Keratinocyte (primary cell): Measurements from ENCODE around the gene ANKFN1. TPM values are rescaled to one million over a fixed set of nuclear protein-coding genes. Genes with fewer than 3 reads are reported as not detected.

ENCODE experiments used
- DNase-seq: peaks from one replicate; pipeline ENCODE4 v3.0.0-alpha.2; 2011; ENCODE audit warnings: low read depth, missing footprints, low spot score
- FAIRE-seq: peaks from 2 replicates; lab custom pipeline; 2011; peaks lifted over from hg19 to GRCh38; lab: Jason Lieb, UNC
- H2AFZ ChIP-seq: 2 replicates; pipeline ENCODE4 v1.6.0; 2012; ENCODE audit warnings: low read length, control low read depth, inconsistent platforms; ENCODE audit not compliant: control insufficient read depth
- H3K27ac ChIP-seq: 2 replicates; pipeline ENCODE4 v1.5.1; 2011; ENCODE audit warnings: low read length; ENCODE audit not compliant: control insufficient read depth, insufficient read depth
- H3K27me3 ChIP-seq: 3 replicates; pipeline ENCODE4 v1.6.0; 2011; ENCODE audit warnings: low read length; ENCODE audit not compliant: control insufficient read depth, insufficient read depth; ENCODE audit errors: extremely low read depth
- H3K36me3 ChIP-seq, 2 experiments: 2 replicates in 1 of 2; 3 replicates in 1 of 2; pipeline ENCODE4 v1.5.1; 2011; ENCODE audit warnings: low read length in 2 of 2, mild to moderate bottlenecking in 1 of 2; ENCODE audit not compliant: control insufficient read depth in 2 of 2, insufficient read depth in 2 of 2; ENCODE audit errors: extremely low read depth in 1 of 2
- H3K4me1 ChIP-seq: 3 replicates; pipeline ENCODE4 v1.5.1; 2011; ENCODE audit warnings: low read length; ENCODE audit not compliant: control insufficient read depth, insufficient read depth; ENCODE audit errors: extremely low read depth
- H3K4me2 ChIP-seq: 3 replicates; pipeline ENCODE4 v1.6.0; 2011; ENCODE audit warnings: low read depth, low read length; ENCODE audit not compliant: control insufficient read depth, insufficient read depth; ENCODE audit errors: extremely low read depth
- H3K4me3 ChIP-seq, 3 experiments: fragments of 200-600 bp in 1 of 3; sonication (generic) in 1 of 3; 2 replicates in 2 of 3; 3 replicates in 1 of 3; pipeline ENCODE4 v1.5.1; 2011 to 2016; ENCODE audit warnings: low read length in 3 of 3, mild to moderate bottlenecking in 3 of 3, control low read depth in 2 of 3, inconsistent platforms in 1 of 3, low read depth in 1 of 3, mixed read lengths in 1 of 3, mixed run types in 1 of 3, moderate library complexity in 1 of 3; ENCODE audit not compliant: control insufficient read depth in 2 of 3, insufficient read depth in 2 of 3; ENCODE audit errors: extremely low read depth in 1 of 3
- H3K79me2 ChIP-seq: 2 replicates; pipeline ENCODE4 v1.6.0; 2012; ENCODE audit warnings: low read length; ENCODE audit not compliant: control insufficient read depth, insufficient read depth
- H3K9ac ChIP-seq: 3 replicates; pipeline ENCODE4 v1.6.0; 2011; ENCODE audit warnings: low read length; ENCODE audit not compliant: control insufficient read depth, insufficient read depth; ENCODE audit errors: extremely low read depth
- H3K9me1 ChIP-seq: 3 replicates; pipeline ENCODE4 v1.6.0; 2011; ENCODE audit warnings: low read length; ENCODE audit not compliant: control insufficient read depth, insufficient read depth; ENCODE audit errors: extremely low read depth
- H3K9me3 ChIP-seq: 2 replicates; pipeline ENCODE4 v1.5.1; 2012; ENCODE audit warnings: low read depth, low read length; ENCODE audit not compliant: control insufficient read depth
- H4K20me1 ChIP-seq: 3 replicates; pipeline ENCODE4 v1.6.0; 2011; ENCODE audit warnings: low read length; ENCODE audit not compliant: control insufficient read depth, insufficient read depth; ENCODE audit errors: extremely low read depth
- EZH2 ChIP-seq: IDR thresholded peaks from one replicate; pipeline ENCODE4 v1.6.1; 2012; ENCODE audit warnings: inconsistent platforms, mild to moderate bottlenecking, low read length, moderate library complexity
- dilution Hi-C: fragments of 300-500 bp; cut with MboI; formaldehyde crosslinking; loops from one replicate; pipeline ENCODE4 v1.7.0; 2020; ENCODE audit warnings: low sequenced_read_pairs; ENCODE audit not compliant: extremely low pct_ligation_motif_present
- polyA plus RNA-seq, 5 experiments: library from polyadenylated mRNA; depleted of rRNA in 3 of 5; stranded (reverse) in 3 of 5; stranded (forward) in 1 of 5; unstranded in 1 of 5; fragments of >200 nt; gene quantifications; 1 replicate in 1 of 5; 2 replicates in 3 of 5; 3 replicates in 1 of 5; pipeline versions ENCODE4 v1.2.1 to v1.2.3, GENCODE V29; 2011 to 2012; ENCODE audit warnings: missing spikeins in 2 of 5, low read depth in 1 of 5, low replicate concordance in 1 of 5
- TF ChIP-seq, protein P1 (sequence below), 3 experiments: IDR thresholded peaks in 1 of 3; conservative IDR thresholded peaks in 1 of 3; optimal IDR thresholded peaks in 1 of 3; 2 replicates in 2 of 3; 3 replicates in 1 of 3; pipeline versions ENCODE3 to v1.5.1; 2011; ENCODE audit warnings: low read length in 3 of 3, mild to moderate bottlenecking in 3 of 3, moderate library complexity in 2 of 3, control low read depth in 1 of 3, inconsistent platforms in 1 of 3; ENCODE audit not compliant: insufficient read depth in 2 of 3; ENCODE audit errors: extremely low read depth in 1 of 3

ANKFN1 gene
- polyA plus RNA-seq, 1 donor (not counting 4 experiments of a cell fraction or from before 2014, with no cell fraction given) = 0.12 TPM

GRCh38 chr17:56230660-56231059, 77.4 kb downstream of the ANKFN1 start:
- Histone ChIP-seq H4K20me1 (no peaks in the 10 kb centered on the region), H3K27me3 (no peaks in the 10 kb centered on the region), H3K4me1 (no peaks in the 10 kb centered on the region), H3K27ac (no peak overlapping the region), H3K4me3 (no peak overlapping the region), H3K9me1 (no peaks in the 10 kb centered on the region), H3K36me3 (no peaks in the 10 kb centered on the region), H3K79me2 (no peaks in the 10 kb centered on the region), H3K4me2 (no peak overlapping the region), H3K9me3 (no peaks in the 10 kb centered on the region), H2AFZ (no peak overlapping the region), H3K9ac (no peak overlapping the region)
- DNase-seq (no peak), FAIRE-seq (no peak)
- TF ChIP-seq, protein P1, sequence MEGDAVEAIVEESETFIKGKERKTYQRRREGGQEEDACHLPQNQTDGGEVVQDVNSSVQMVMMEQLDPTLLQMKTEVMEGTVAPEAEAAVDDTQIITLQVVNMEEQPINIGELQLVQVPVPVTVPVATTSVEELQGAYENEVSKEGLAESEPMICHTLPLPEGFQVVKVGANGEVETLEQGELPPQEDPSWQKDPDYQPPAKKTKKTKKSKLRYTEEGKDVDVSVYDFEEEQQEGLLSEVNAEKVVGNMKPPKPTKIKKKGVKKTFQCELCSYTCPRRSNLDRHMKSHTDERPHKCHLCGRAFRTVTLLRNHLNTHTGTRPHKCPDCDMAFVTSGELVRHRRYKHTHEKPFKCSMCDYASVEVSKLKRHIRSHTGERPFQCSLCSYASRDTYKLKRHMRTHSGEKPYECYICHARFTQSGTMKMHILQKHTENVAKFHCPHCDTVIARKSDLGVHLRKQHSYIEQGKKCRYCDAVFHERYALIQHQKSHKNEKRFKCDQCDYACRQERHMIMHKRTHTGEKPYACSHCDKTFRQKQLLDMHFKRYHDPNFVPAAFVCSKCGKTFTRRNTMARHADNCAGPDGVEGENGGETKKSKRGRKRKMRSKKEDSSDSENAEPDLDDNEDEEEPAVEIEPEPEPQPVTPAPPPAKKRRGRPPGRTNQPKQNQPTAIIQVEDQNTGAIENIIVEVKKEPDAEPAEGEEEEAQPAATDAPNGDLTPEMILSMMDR (optimal IDR thresholded peaks at IDR 0.05 in 1 of 3, IDR thresholded peaks at IDR 0.05 in 1 of 3, conservative IDR thresholded peaks at IDR 0.05 in 1 of 3; ENCODE audit: extremely low read depth in 1 of 3, insufficient read depth in 2 of 3, low read length in 3 of 3) = no peak
- no peak for TF ChIP-seq EZH2
- dilution Hi-C loops = no loop called here

- no peaks in the 10 kb centered on the region for H3K36me3 ChIP-seq
- H3K27me3 ChIP-seq = no peaks in the 10 kb centered on the region
- no peaks in the 10 kb centered on the region for H3K9me3 ChIP-seq
- no peak overlapping the region for H3K4me3 ChIP-seq
- no peaks in the 10 kb centered on the region for H3K79me2 ChIP-seq
- no peak overlapping the region for H3K4me2 ChIP-seq
- FAIRE-seq = no peak
- H3K9me1 ChIP-seq = no peaks in the 10 kb centered on the region
- no peaks in the 10 kb centered on the region for H4K20me1 ChIP-seq
- H3K27ac ChIP-seq = no peak overlapping the region
- no peak overlapping the region for H3K9ac ChIP-seq
- DNase-seq = no peak
- no peaks in the 10 kb centered on the region for H3K4me1 ChIP-seq
- TF ChIP-seq, protein P1 (optimal IDR thresholded peaks at IDR 0.05 in 1 of 3, IDR thresholded peaks at IDR 0.05 in 1 of 3, conservative IDR thresholded peaks at IDR 0.05 in 1 of 3; ENCODE audit: extremely low read depth in 1 of 3, insufficient read depth in 2 of 3, low read length in 3 of 3) = no peak
- TF ChIP-seq EZH2 = no peak
- dilution Hi-C loops = no loop called here
- no peak overlapping the region for H2AFZ ChIP-seq
Measured at GRCh38 chr17:56231252-56231651, 78.0 kb downstream of the ANKFN1 start.
